WTC11 (cell line): ENCODE data around the gene UQCR11. TPM values are rescaled to one million over a fixed set of nuclear protein-coding genes. Genes with fewer than 3 reads are reported as not detected.

ENCODE experiments used
- ATAC-seq: fragments of 200-7000 bp; cut with Tn5 transposase; 2 replicates; pipeline ENCODE4 v1.10.0; 2021; ENCODE audit warnings: mild to moderate bottlenecking, moderate library complexity
- CTCF ChIA-PET: fragments of 300-600 bp; sonication (Branson Sonifier 250); formaldehyde crosslinking; loops from one replicate; lab custom pipeline; 2021; ENCODE audit warnings: antibody characterized with exemption; lab: Charles Lee
- POLR2A ChIA-PET: fragments of 350-600 bp; sonication (Branson Sonifier 250); formaldehyde crosslinking; loops from one replicate; lab custom pipeline; 2021; ENCODE audit warnings: antibody characterized with exemption; lab: Charles Lee
- DNase-seq: peaks from one replicate; pipeline ENCODE4 v3.0.0; 2021; ENCODE audit warnings: low spot score
- H3K27ac Mint-ChIP-seq: 2 replicates; pipeline ENCODE4 v1.8.0; 2021; ENCODE audit warnings: mixed read lengths
- H3K27me3 Mint-ChIP-seq: 2 replicates; pipeline ENCODE4 v1.8.0; 2021; ENCODE audit warnings: low read depth, mild to moderate bottlenecking, moderate library complexity, mixed read lengths
- H3K36me3 Mint-ChIP-seq: 2 replicates; pipeline ENCODE4 v1.8.0; 2021; ENCODE audit warnings: mixed read lengths
- H3K4me1 Mint-ChIP-seq: 2 replicates; pipeline ENCODE4 v1.8.0; 2022; ENCODE audit warnings: mixed read lengths
- H3K4me3 Mint-ChIP-seq: 2 replicates; pipeline ENCODE4 v1.8.0; 2021; ENCODE audit warnings: mild to moderate bottlenecking, moderate library complexity, mixed read lengths
- H3K9me3 Mint-ChIP-seq: 2 replicates; pipeline ENCODE4 v1.8.0; 2021; ENCODE audit warnings: mixed read lengths
- ATF1 ChIP-seq: sonication (generic); formaldehyde crosslinking; IDR thresholded peaks from 2 replicates; pipeline ENCODE4 v1.8.1; 2023; ENCODE audit warnings: mild to moderate bottlenecking, moderate library complexity, missing genetic modification reagents
- CREM ChIP-seq: sonication (generic); formaldehyde crosslinking; IDR thresholded peaks from 2 replicates; pipeline ENCODE4 v1.8.1; 2022; ENCODE audit warnings: mild to moderate bottlenecking, missing genetic modification reagents, moderate library complexity
- ELF4 ChIP-seq: sonication (generic); formaldehyde crosslinking; IDR thresholded peaks from 2 replicates; pipeline ENCODE4 v1.8.1; 2022; ENCODE audit warnings: low read depth, mild to moderate bottlenecking, moderate library complexity, missing genetic modification reagents
- FOXJ3 ChIP-seq: sonication (generic); formaldehyde crosslinking; IDR thresholded peaks from 2 replicates; pipeline ENCODE4 v1.9.0; 2021; ENCODE audit warnings: missing genetic modification reagents, mild to moderate bottlenecking, borderline replicate concordance
- FOXP1 ChIP-seq: sonication (generic); formaldehyde crosslinking; IDR thresholded peaks from 2 replicates; pipeline ENCODE4 v1.8.0; 2022; ENCODE audit warnings: missing genetic modification reagents, mild to moderate bottlenecking, moderate library complexity, borderline replicate concordance
- GABPB1 ChIP-seq: sonication (generic); formaldehyde crosslinking; IDR thresholded peaks from 2 replicates; pipeline ENCODE4 v1.8.1; 2023; ENCODE audit warnings: mild to moderate bottlenecking, missing genetic modification reagents
- JUN ChIP-seq: sonication (generic); formaldehyde crosslinking; IDR thresholded peaks from 2 replicates; pipeline ENCODE4 v1.8.0; 2023; ENCODE audit warnings: mild to moderate bottlenecking, missing genetic modification reagents
- NR1H2 ChIP-seq: sonication (generic); formaldehyde crosslinking; IDR thresholded peaks from 2 replicates; pipeline ENCODE4 v1.9.0; 2021; ENCODE audit warnings: mild to moderate bottlenecking, moderate library complexity, missing genetic modification reagents
- NR3C1 ChIP-seq: sonication (generic); formaldehyde crosslinking; conservative IDR thresholded peaks from 2 replicates; pipeline ENCODE4 v1.8.1; 2023; ENCODE audit warnings: low read depth, mild to moderate bottlenecking, missing genetic modification reagents
- PREB ChIP-seq: sonication (generic); formaldehyde crosslinking; IDR thresholded peaks from 2 replicates; pipeline ENCODE4 v1.8.1; 2022; ENCODE audit warnings: mild to moderate bottlenecking, missing genetic modification reagents, moderate library complexity, borderline replicate concordance
- SMAD4 ChIP-seq: sonication (generic); formaldehyde crosslinking; IDR thresholded peaks from 2 replicates; pipeline ENCODE4 v1.8.0; 2022; ENCODE audit warnings: mild to moderate bottlenecking, missing genetic modification reagents
- SOX15 ChIP-seq: fragments of 250-450 bp; sonication (Bioruptor Pico); IDR thresholded peaks from 2 replicates; pipeline ENCODE4 v1.9.0; 2021; ENCODE audit warnings: mild to moderate bottlenecking
- SP1 ChIP-seq: sonication (generic); formaldehyde crosslinking; conservative IDR thresholded peaks from 2 replicates; pipeline ENCODE4 v1.8.1; 2022; ENCODE audit warnings: missing genetic modification reagents
- ZMAT4 ChIP-seq: fragments of 250-450 bp; sonication (Bioruptor Pico); IDR thresholded peaks from 2 replicates; pipeline ENCODE4 v1.9.0; 2021; ENCODE audit warnings: mild to moderate bottlenecking
- ZNF219 ChIP-seq: sonication (generic); formaldehyde crosslinking; IDR thresholded peaks from 2 replicates; pipeline ENCODE4 v1.8.0; 2023; ENCODE audit warnings: missing genetic modification reagents, mild to moderate bottlenecking, borderline replicate concordance
- ZNF317 ChIP-seq: sonication (generic); formaldehyde crosslinking; IDR thresholded peaks from 2 replicates; pipeline ENCODE4 v1.8.1; 2023; ENCODE audit warnings: low read depth, mild to moderate bottlenecking, moderate library complexity, missing genetic modification reagents, borderline replicate concordance
- ZNF396 ChIP-seq: fragments of 250-450 bp; sonication (Bioruptor Pico); IDR thresholded peaks from 2 replicates; pipeline ENCODE4 v1.8.0; 2021; ENCODE audit warnings: mild to moderate bottlenecking, moderate library complexity, borderline replicate concordance
- ZNF671 ChIP-seq: fragments of 250-450 bp; sonication (Bioruptor Pico); IDR thresholded peaks from 2 replicates; pipeline ENCODE4 v1.8.0; 2021; ENCODE audit warnings: mild to moderate bottlenecking
- total RNA-seq: library from RNA; stranded (reverse); gene quantifications from 3 replicates; pipeline ENCODE4 v1.2.3, GENCODE V29; 2021
- TF ChIP-seq, protein P1 (sequence below): sonication (generic); formaldehyde crosslinking; conservative IDR thresholded peaks from 2 replicates; pipeline ENCODE4 v1.8.1; 2022; ENCODE audit warnings: mild to moderate bottlenecking, missing genetic modification reagents
- TF ChIP-seq, protein P2 (sequence below): sonication (generic); formaldehyde crosslinking; IDR thresholded peaks from 2 replicates; pipeline ENCODE4 v1.8.1; 2023; ENCODE audit warnings: mild to moderate bottlenecking, missing genetic modification reagents, moderate library complexity
- TF ChIP-seq, protein P3 (sequence below): sonication (generic); formaldehyde crosslinking; IDR thresholded peaks from 2 replicates; pipeline ENCODE4 v1.8.1; 2023; ENCODE audit warnings: mild to moderate bottlenecking, missing genetic modification reagents

Gene UQCR11
- total RNA-seq, 1 experiment from 2014 or later: 198 TPM

- H3K36me3 Mint-ChIP-seq: peaks cover 62% of the 10 kb centered on the region
Measured at GRCh38 chr19:1615156-1615765, 10.0 kb upstream of the UQCR11 start.

GRCh38 chr19:1613808-1614570 is 8.7 kb upstream of the UQCR11 start:
- Mint-ChIP-seq H3K27me3 (no peaks in the 10 kb centered on the region), H3K4me3 (no peak overlapping the region), H3K36me3 (peaks cover 62% of the 10 kb centered on the region), H3K4me1 (no peaks in the 10 kb centered on the region), H3K9me3 (no peaks in the 10 kb centered on the region), H3K27ac (no peak overlapping the region)
- ATAC-seq (no peak), DNase-seq (no peak)
- no peak for TF ChIP-seq ZNF671 (CRISPR knock-in tag)
- TF ChIP-seq ZNF396: no peak
- POLR2A ChIA-PET: interaction anchor here (0.6 kb wide), 1 partner anchor 225 kb away, joined by 3 read pairs; no protein-coding TSS in a partner anchor
- CTCF ChIA-PET: interaction anchor here (0.7 to 1.2 kb wide), 4 partner anchors 11 to 212 kb away, joined by 3 to 4 read pairs (median 4); no protein-coding TSS in a partner anchor

More at GRCh38 chr19:1615156-1615765, 10.0 kb upstream of the UQCR11 start:
- no peak for ATAC-seq
- Mint-ChIP-seq H3K4me1 (no peaks in the 10 kb centered on the region), H3K9me3 (no peaks in the 10 kb centered on the region), H3K4me3 (no peak overlapping the region), H3K27ac (no peak overlapping the region), H3K27me3 (no peaks in the 10 kb centered on the region)
- ChIA-PET POLR2A (interaction anchor here (0.5 to 0.6 kb wide), 2 partner anchors 943 to 961 kb away, joined by 4 to 10 read pairs; no protein-coding TSS in a partner anchor), CTCF (interaction anchor here (0.5 kb wide), 1 partner anchor 10 kb away, joined by 3 read pairs; the partner anchor contains the start of gene UQCR11)
- TF ChIP-seq FOXP1 (CRISPR knock-in tag): no peak
- TF ChIP-seq, protein P1, sequence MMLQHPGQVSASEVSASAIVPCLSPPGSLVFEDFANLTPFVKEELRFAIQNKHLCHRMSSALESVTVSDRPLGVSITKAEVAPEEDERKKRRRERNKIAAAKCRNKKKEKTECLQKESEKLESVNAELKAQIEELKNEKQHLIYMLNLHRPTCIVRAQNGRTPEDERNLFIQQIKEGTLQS (CRISPR knock-in tag): no peak
- TF ChIP-seq NR1H2 (CRISPR knock-in tag): no peak
- TF ChIP-seq, protein P2, sequence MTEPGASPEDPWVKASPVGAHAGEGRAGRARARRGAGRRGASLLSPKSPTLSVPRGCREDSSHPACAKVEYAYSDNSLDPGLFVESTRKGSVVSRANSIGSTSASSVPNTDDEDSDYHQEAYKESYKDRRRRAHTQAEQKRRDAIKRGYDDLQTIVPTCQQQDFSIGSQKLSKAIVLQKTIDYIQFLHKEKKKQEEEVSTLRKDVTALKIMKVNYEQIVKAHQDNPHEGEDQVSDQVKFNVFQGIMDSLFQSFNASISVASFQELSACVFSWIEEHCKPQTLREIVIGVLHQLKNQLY (CRISPR knock-in tag): no peak
- no peak for TF ChIP-seq ZMAT4 (CRISPR knock-in tag)
- no peak for TF ChIP-seq FOXJ3 (CRISPR knock-in tag)
- no peak for TF ChIP-seq NR3C1 (CRISPR knock-in tag)
- TF ChIP-seq GABPB1 (CRISPR knock-in tag): no peak
- no peak for TF ChIP-seq ATF1 (CRISPR knock-in tag)
- no peak for TF ChIP-seq SP1
- TF ChIP-seq ZNF671 (CRISPR knock-in tag): no peak
- no peak for TF ChIP-seq ZNF219 (CRISPR knock-in tag)
- no peak for TF ChIP-seq SMAD4 (CRISPR knock-in tag)
- TF ChIP-seq PREB (CRISPR knock-in tag): no peak
- no peak for TF ChIP-seq ELF4 (CRISPR knock-in tag)
- TF ChIP-seq JUN (CRISPR knock-in tag): no peak
- TF ChIP-seq, protein P3, sequence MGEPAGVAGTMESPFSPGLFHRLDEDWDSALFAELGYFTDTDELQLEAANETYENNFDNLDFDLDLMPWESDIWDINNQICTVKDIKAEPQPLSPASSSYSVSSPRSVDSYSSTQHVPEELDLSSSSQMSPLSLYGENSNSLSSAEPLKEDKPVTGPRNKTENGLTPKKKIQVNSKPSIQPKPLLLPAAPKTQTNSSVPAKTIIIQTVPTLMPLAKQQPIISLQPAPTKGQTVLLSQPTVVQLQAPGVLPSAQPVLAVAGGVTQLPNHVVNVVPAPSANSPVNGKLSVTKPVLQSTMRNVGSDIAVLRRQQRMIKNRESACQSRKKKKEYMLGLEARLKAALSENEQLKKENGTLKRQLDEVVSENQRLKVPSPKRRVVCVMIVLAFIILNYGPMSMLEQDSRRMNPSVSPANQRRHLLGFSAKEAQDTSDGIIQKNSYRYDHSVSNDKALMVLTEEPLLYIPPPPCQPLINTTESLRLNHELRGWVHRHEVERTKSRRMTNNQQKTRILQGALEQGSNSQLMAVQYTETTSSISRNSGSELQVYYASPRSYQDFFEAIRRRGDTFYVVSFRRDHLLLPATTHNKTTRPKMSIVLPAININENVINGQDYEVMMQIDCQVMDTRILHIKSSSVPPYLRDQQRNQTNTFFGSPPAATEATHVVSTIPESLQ (CRISPR knock-in tag): no peak
- no peak for TF ChIP-seq SOX15
- no peak for TF ChIP-seq CREM (CRISPR knock-in tag)
- TF ChIP-seq ZNF317 (CRISPR knock-in tag): no peak
- no peak for DNase-seq
